Suprapubic skin (tissue), 3 donors: ENCODE results near the gene MBP.

Source experiments
- POLR2A ChIP-seq, 2 donors: fragments of 450-650 bp; IDR thresholded peaks; one replicate each; pipeline ENCODE4 v1.6.1; 2017; ENCODE audit warnings: antibody characterized with exemption in 2 of 2, mild to moderate bottlenecking in 2 of 2, moderate library complexity in 2 of 2
- TF ChIP-seq, protein P1 (sequence below), 2 donors: fragments of 200-600 bp in 1 of 2; fragments of 450-650 bp in 1 of 2; sonication (generic) in 1 of 2; IDR thresholded peaks; one replicate each; pipeline ENCODE4 v1.5.1; 2016 to 2019; ENCODE audit warnings: antibody characterized with exemption in 2 of 2, mild to moderate bottlenecking in 1 of 2, moderate library complexity in 1 of 2

- no peak for TF ChIP-seq POLR2A (IDR thresholded peaks at IDR 0.05)
- TF ChIP-seq, protein P1, sequence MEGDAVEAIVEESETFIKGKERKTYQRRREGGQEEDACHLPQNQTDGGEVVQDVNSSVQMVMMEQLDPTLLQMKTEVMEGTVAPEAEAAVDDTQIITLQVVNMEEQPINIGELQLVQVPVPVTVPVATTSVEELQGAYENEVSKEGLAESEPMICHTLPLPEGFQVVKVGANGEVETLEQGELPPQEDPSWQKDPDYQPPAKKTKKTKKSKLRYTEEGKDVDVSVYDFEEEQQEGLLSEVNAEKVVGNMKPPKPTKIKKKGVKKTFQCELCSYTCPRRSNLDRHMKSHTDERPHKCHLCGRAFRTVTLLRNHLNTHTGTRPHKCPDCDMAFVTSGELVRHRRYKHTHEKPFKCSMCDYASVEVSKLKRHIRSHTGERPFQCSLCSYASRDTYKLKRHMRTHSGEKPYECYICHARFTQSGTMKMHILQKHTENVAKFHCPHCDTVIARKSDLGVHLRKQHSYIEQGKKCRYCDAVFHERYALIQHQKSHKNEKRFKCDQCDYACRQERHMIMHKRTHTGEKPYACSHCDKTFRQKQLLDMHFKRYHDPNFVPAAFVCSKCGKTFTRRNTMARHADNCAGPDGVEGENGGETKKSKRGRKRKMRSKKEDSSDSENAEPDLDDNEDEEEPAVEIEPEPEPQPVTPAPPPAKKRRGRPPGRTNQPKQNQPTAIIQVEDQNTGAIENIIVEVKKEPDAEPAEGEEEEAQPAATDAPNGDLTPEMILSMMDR (IDR thresholded peaks at IDR 0.05) = no peak
Measured at GRCh38 chr18:77015169-77015568, 117.4 kb downstream of the MBP start.
